Activated gamma-delta T cell treated with anti-CD3 and anti-CD28 coated beads, Interleukin-2, amount 50 U/mL, for 16 hours (primary cell): ENCODE results near the gene ARHGAP25.

Experiments used
- DNase-seq: peaks from one replicate; pipeline ENCODE4 v3.0.0-alpha.2; 2020; ENCODE audit warnings: low read depth

The ARHGAP25 gene

GRCh38 chr2:68871159-68871764 lies 136.7 kb downstream of the ARHGAP25 start, which contains the start of gene BMP10:
Gene BMP10 (minus strand): TSS chr2:68871397. CDS start chr2:68871358, 39 bp downstream.
- DNase-seq: no peak
